C1 segment of cervical spinal cord (tissue), 14 donors: ENCODE data around the gene ARHGAP10.

Experiments
- DNase-seq, 14 donors: peaks; one replicate each; lab custom pipeline; 2025; lab: John Stamatoyannopoulos, UW

The ARHGAP10 gene

GRCh38 chr4:147731580-147732517, at the start of gene ARHGAP10:
Gene ARHGAP10 (plus strand): TSS chr4:147732088. CDS start chr4:147732302, 214 bp downstream.
- DNase-seq, result peak in 12 of 14 donors; percentile 4 to 72 (median 33)

DNA sequence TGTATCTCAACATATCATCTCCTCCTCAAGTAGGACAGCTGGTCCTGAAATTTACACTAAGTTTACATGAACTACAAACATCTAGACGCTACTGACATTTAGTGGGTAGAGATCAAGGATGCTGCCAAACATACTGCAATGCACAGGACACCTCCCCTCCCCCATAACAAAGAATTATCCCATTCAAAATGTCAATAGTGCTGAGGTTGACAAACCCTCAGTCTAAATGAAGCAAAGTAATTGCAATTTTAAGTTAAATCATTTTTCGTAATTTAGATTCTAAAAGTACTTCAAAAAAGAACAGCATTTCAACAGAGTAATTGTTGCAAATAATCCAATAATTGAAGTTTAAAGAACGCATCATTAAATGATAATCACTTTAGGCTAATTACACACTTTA, 49.1 kb upstream of the ARHGAP10 start:
- peak in 1 of 14 donors; percentile 17 for DNase-seq

DNA sequence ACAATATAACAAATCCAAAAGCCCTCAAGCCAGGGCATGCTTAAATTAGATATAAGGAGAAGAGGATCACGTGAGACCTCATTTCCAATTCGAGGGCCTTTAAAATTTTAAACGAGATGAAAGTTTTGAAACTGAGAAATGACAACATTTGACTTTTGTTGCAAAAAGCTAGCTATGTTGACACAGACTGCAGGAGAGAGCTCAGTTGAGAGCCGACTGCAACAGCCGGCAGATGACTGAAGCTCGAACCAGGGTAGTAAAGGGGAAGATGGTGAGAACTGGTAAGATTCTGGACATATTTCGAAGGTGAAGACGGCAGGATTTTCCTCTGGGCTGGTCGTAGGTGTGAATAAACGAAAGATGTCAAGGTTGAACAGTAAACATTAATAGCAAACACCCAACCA, 48.7 kb upstream of the ARHGAP10 start:
- peak in 6 of 14 donors; percentile 3 to 43 (median 10) for DNase-seq

- DNase-seq, result peak; percentile 51 to 91 (median 80)
Observed at GRCh38 chr4:147683717-147684700, 47.9 kb upstream of the ARHGAP10 start, which contains the start of gene PRMT9. Gene PRMT9 (minus strand): TSS chr4:147684163. CDS start chr4:147683987, 176 bp downstream.

- DNase-seq, result no peak
Observed at GRCh38 chr4:147689067-147689466, 42.8 kb upstream of the ARHGAP10 start.

DNA sequence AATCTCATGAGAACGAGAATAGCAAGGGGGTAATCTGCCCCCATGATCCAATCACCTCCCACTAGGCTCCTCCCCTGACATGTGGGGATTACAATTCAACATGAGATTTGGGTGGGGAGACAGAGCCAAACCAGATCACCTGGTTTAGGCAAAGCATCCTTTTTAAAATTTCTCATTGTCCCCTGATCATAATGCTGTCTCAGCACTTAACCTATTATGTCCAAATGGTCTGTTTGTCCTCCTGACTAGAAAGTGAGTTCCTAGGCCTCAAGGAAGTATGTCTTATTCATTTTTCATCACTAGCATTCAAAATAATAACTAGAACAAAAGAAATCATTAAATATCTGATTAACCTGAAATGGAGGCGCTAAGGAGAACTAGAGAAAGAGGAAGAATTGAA, 40.1 kb upstream of the ARHGAP10 start:
- DNase-seq, result no peak

GRCh38 chr4:147693218-147693617, 38.7 kb upstream of the ARHGAP10 start:
- no peak for DNase-seq

DNA sequence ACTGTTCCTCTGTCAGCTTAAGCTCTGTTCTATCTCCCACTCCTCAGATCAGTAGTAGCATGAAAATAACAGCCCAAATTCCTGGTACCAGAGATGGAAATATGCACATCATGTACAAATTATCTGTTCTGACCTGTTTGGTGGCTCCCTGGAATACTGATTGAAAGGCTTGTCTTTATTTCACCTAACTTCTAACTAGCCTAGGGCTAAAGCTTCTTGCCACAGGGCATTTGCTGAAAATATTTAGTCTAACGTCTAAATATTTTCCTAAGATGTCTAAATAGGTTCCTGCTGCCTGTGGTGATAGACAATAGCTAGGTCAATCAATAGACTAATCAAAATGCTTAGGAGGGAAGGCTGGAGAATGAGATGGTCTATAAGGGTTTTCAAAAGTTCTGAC, 35.0 kb upstream of the ARHGAP10 start:
- DNase-seq, result no peak

- no peak for DNase-seq
Observed at GRCh38 chr4:147704846-147705245, 27.0 kb upstream of the ARHGAP10 start.

DNA sequence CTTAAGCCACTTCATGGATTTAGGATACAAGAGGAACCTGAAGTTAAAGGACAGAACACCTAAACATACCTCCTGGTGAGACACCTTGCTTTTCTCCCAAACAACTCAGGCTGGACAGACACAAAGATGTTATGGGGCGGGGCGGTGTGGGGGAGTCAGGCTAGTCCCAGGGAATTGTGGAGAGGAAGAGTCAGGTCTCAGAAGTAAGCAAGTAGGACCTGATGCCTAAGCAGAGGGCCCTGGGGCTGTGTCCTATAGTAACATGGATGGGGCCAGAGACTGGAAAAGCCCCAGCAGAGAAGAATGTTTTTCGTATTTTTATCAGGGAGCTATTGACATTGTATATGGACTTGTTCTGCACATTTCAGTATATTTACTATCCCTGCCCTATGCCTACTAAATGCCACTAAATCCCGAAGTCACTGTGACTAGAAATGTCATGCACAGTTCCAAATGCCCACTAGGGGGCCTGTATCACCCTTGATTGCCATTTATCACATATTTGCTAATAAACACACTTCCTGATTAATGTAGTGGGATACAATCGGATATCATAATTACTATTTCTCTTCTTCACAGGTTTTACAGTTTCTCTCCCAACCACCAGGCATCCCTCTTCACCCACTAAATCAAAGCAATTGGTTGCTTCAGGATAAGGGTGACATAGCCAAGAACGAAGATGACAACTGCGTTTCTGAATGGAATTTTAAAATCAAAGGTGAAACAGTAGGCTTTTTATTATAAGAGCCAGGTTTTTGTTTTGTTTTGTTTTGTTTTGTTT, 23.8 kb upstream of the ARHGAP10 start:
- DNase-seq, result peak in 4 of 14 donors; percentile 0 to 44 (median 18)

- no peak for DNase-seq
Observed at GRCh38 chr4:147709999-147710398, 21.9 kb upstream of the ARHGAP10 start.

GRCh38 chr4:147714575-147715401, 17.1 kb upstream of the ARHGAP10 start:
- DNase-seq, result no peak

- no peak for DNase-seq
Observed at GRCh38 chr4:147717878-147718277, 14.0 kb upstream of the ARHGAP10 start.

DNA sequence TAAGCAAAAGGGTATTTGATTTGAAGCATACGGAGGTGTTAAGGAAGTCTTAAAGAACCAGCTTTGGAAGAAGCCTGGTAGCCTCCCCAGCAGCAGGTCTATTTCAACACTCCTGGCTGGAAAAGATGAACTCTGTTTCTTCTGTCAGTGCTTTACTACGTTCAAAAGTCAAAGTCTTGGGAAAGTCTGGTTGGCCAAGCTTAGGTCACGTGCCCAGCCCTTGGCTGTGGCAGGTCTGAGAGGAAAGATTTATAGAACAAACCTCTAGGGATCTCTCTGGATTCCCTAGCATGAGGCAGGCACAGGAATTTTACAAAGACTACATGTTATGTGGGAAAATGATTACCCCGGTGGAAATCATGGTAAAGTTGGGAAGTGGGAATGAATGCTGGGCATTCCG, 8.6 kb upstream of the ARHGAP10 start:
- DNase-seq, result no peak

- no peak for DNase-seq
Observed at GRCh38 chr4:147724468-147725201, 7.3 kb upstream of the ARHGAP10 start.

- DNase-seq, result no peak
Observed at GRCh38 chr4:147725673-147726072, 6.2 kb upstream of the ARHGAP10 start.

- DNase-seq, result no peak
Observed at GRCh38 chr4:147727476-147728028, 4.3 kb upstream of the ARHGAP10 start.

DNA sequence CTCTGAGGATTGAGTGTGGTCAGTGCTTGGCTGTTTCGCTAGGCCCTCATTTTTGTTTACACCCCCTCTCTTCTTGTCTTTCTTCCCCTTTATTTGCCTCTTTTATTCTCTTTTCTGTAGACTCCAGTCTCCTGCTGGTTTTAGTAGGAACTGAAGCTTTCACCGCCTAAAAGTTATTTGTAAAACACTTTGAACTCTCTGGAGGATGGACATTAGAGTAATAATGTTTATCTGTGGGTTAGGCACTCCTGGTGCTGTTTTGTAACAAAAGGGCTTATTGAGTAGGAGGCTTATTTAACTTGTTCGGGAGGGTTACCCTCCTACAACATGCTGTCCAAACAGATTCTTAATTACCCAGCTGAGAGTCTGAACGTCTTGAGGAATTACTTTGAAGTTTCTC, 1.6 kb upstream of the ARHGAP10 start:
- no peak for DNase-seq
